HUES6 (cell line): Measurements from ENCODE around the gene CNBP.
"Not testable (repeated sequence)": the region's sequence is repeated elsewhere in the genome, so short reads cannot be mapped to it uniquely, and the experiment has no call there.

Source experiments
- H3K27ac ChIP-seq: 2 replicates; pipeline ENCODE4 v1.7.0; 2013; ENCODE audit warnings: low read depth, mild to moderate bottlenecking, low read length, inconsistent platforms
- H3K27me3 ChIP-seq: 2 replicates; pipeline ENCODE4 v1.6.1; 2013; ENCODE audit warnings: low read length; ENCODE audit not compliant: control insufficient read depth, insufficient read depth
- H3K36me3 ChIP-seq: 2 replicates; pipeline ENCODE4 v1.6.1; 2013; ENCODE audit warnings: low read length; ENCODE audit not compliant: control insufficient read depth, insufficient read depth
- H3K4me1 ChIP-seq: 2 replicates; pipeline ENCODE4 v1.6.1; 2013; ENCODE audit warnings: low read length; ENCODE audit not compliant: control insufficient read depth, insufficient read depth
- H3K4me3 ChIP-seq: 2 replicates; pipeline ENCODE4 v1.5.1; 2013; ENCODE audit warnings: low read depth, low read length
- H3K9ac ChIP-seq: one replicate; pipeline ENCODE4 v1.6.1; 2013; ENCODE audit warnings: mild to moderate bottlenecking, low read length
- H3K9me3 ChIP-seq: 2 replicates; pipeline ENCODE4 v1.6.1; 2013; ENCODE audit warnings: low read depth, low read length; ENCODE audit not compliant: control insufficient read depth, insufficient read depth

CNBP gene

DNA sequence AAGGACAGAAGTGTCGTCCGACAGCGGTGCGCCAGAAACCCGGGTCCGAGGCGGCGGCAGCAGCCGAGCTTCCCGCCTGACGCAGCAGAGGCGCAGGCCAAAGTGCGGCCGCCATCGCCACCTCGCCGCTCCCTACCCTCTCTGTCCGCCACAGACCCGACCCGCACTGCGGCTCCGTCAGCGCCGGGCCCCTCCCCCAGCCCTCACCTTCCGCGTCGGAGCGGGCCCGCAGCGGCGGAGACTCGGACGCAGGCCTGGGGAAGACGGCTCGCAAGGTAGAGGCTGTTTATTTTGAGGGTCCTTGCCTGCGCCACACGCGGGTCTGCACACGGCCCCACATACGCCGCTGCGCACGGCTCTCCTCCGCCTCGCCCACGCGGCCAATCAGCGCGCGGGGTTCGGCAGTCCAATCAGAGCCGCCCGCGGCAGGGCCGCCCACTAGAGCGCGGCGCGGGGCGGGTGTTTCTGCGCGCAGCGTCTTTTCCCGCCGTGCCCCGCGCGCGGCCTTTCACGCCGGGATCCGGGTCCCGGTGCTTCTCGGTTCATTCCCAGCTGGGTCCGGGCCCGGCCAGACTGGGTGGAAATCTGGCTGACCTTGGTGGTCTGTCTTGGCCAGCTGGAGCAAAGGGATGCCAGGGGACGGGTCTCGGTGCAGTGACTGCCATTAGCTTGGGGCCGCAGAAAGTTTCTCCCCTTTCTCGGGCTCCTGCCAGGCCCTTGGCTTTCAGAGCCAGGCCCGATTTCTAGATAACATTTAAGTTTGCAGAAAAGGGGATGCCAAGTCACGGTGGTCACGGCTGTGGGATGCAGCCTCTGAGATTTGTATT, at the start of gene CNBP:
Gene CNBP (minus strand): TSS at position 328 of the 827 bp plus-strand sequence. CDS start 12,139 bp downstream, outside the sequence.
- peak within 1 kb of the TSS; percentile 98 for H3K4me3 ChIP-seq
- H3K36me3 ChIP-seq = peaks cover 25% of the 10 kb centered on the region
- no peaks in the 10 kb centered on the region for H3K9me3 ChIP-seq
- H3K27me3 ChIP-seq = no peaks in the 10 kb centered on the region
- H3K9ac ChIP-seq = peak within 1 kb of the TSS; percentile 100
- peak within 1 kb of the TSS; percentile 99 for H3K27ac ChIP-seq
- no peaks in the 10 kb centered on the region for H3K4me1 ChIP-seq

DNA sequence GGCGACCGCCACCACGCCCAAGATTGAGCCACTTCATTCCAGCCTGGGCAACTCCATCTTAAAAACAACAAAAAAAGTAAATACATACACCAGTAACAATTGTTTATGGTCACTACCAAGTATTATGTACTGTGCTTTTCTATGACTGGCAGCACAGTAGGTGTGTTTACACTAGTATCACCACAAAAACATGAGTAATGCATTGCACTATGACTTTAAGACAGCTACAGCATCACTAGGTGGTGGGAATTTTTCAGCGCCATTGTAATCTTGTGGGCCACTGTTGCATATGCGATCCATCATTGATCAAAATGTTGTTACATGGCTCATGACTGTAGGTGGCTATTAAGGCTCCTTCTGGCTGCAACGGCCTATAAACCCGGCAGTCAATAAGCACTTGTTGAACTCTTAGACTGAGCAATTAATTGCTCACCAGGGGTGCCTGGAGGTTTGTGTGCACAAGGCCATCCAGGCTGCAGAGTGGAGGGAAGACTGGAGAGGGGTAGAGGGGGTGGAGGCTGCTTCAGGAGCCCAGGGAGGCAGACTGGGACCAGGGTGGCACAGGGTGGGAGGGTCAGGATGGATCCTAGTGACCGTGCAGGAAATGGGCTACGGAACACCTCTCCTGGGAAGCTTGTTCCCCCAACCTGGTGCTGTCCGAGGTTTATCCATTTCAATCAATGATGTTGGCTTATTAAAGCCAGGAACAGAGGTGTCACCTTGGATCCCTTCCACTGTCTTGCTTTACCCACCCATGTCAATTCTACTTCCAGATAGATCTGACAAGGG, 47.8 kb upstream of the CNBP start:
- Histone ChIP-seq H3K4me1 (peaks cover 12% of the 10 kb centered on the region), H3K27ac (no peak overlapping the region), H3K27me3 (no peaks in the 10 kb centered on the region), H3K4me3 (no peak overlapping the region), H3K9me3 (no peaks in the 10 kb centered on the region), H3K9ac (no peak overlapping the region), H3K36me3 (no peaks in the 10 kb centered on the region)

DNA sequence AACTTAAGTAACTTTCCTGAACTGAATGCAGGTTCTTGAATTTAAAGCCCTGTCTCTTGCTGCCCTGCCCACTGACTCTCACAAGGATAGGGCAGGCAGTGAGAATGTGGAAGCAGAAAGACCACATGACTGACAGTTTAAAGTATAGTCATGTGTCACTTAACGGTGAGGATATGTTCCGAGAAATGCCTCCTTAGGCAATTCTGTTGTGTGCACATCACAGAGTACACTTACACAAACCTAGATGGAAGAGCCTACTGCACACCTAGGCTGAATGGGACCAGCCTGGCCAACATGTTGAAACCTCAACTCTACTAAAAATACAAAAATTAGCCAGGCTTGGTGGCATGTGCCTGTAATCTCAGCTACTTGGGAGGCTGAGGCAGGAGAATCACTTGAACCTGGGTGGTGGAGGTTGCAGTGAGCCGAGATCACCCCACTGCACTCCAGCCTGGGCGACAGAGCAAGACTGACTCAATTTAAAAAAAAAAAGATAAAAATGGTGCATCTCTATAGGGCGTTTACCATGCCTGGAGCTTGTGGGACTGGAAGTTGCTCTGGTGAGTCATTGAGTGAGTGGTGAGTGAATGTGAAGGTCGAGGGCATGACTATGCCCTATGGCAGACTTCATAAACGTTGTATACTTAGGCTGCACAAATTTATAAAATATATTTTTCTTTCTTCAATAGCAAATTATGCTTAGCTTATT, 46.8 kb upstream of the CNBP start:
- Histone ChIP-seq H3K9me3 (no peaks in the 10 kb centered on the region), H3K4me3 (no peak overlapping the region), H3K4me1 (peaks cover 12% of the 10 kb centered on the region), H3K27ac (no peak overlapping the region), H3K36me3 (no peaks in the 10 kb centered on the region), H3K27me3 (no peaks in the 10 kb centered on the region), H3K9ac (no peak overlapping the region)

DNA sequence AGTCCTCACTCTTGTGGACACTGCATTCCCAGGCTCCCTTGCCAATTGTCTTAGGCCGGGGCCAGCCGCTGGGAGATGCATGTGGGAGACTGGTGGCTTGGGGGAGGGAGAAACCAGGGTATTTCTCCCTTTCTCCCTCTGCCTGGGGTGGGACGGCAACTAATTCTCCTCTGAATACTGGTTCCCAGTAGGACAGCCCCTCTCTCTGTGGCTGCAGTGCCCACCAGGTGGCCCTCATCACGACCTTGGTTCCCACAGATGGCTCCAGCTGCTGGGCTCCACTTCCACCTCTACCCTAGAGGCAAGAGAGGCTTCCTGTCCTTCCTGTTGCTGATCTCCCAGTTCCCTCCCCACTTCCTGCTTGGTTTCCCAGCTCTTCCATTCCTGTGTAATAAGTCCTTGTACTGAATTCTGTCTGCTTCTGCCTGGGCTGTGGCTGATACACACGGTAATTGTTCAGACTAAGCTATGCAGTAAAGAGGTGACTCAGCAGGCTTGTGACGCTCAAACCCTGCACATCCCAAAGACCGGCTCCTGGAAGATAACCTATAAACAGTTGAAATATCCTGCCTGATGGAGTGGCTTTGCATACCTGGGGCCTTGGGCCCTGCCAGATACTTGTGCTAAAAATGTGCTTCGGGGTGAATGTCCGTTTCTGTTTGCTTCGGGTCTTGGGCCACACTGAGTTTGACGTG, 45.3 kb upstream of the CNBP start:
- H3K9ac ChIP-seq = peak overlapping the region; percentile 13
- peaks cover 12% of the 10 kb centered on the region for H3K4me1 ChIP-seq
- peak overlapping the region; percentile 65; the same call in 1 of the 2 replicates for H3K27ac ChIP-seq

DNA sequence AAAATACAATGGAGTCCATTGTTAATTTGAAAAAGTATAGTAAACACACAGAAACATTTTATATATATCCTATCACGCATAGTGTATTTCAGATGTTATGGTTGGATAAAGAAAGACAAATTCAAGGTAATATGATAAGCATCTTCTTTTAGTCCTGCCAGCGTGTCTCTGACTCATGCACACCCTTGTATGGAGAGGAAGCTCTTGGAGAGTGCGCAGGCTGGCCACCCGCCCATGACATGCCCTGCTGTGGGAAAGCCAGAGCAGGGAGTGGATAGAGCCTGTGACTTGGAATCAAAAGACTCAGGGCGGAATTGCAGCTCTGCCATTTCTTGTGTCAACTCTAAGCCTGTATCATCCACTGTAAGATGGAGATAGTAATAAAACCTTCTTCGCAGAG, 42.7 kb upstream of the CNBP start:
- Histone ChIP-seq H3K36me3 (no peaks in the 10 kb centered on the region), H3K27ac (no peak overlapping the region), H3K4me3 (no peak overlapping the region), H3K4me1 (peaks cover 12% of the 10 kb centered on the region), H3K27me3 (no peaks in the 10 kb centered on the region), H3K9me3 (no peaks in the 10 kb centered on the region), H3K9ac (no peak overlapping the region)

More for the DNA sequence above, 45.3 kb upstream of the CNBP start:
- Histone ChIP-seq H3K9me3 (no peaks in the 10 kb centered on the region), H3K27me3 (no peaks in the 10 kb centered on the region), H3K4me3 (no peak overlapping the region), H3K36me3 (no peaks in the 10 kb centered on the region)

DNA sequence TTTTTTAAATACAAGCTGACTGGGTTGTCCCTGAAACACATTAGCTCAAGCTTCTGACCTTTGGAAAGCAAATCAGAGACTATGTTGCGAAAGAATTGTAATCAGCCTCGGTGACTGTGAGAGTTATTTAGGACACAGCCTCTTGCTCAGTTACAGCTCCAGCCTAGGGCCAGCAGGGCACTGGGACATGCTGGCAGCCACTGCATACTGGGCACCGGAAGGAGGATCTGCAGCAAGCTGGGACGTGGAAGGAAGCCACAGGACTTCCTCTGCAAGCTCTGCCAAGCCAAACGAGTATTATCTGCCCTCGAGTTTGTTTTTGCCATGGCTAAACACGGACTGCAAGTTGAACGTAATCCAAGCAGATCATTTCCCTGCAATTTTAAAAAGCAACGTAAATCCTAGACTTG, 41.3 kb upstream of the CNBP start:
- H3K4me1 ChIP-seq = peaks cover 12% of the 10 kb centered on the region
- H3K27me3 ChIP-seq = no peaks in the 10 kb centered on the region
- no peak overlapping the region for H3K4me3 ChIP-seq
- H3K9ac ChIP-seq = no peak overlapping the region
- H3K9me3 ChIP-seq = no peaks in the 10 kb centered on the region
- H3K36me3 ChIP-seq = no peaks in the 10 kb centered on the region
- no peak overlapping the region for H3K27ac ChIP-seq

DNA sequence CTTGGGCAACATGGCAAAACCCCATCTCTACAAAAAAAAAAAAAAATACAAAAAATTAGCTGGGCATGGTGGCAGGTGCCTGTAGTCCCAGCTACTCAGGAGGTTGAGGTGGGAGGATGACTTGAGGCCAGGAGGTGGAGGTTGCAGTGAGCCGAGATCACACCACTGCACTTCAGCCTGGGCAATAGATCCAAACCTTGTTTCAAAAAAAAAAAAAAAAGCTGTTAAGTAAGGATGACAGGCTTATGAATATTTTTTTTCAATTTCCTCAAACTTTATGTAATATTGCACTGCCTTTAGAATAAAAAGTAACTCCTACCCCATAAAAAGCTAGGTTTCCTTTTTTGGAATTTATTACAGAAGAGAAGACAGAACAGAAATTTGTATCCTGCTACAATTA, 40.7 kb upstream of the CNBP start:
- H3K4me1 ChIP-seq = peaks cover 11% of the 10 kb centered on the region
- not testable (repeated sequence) for H3K27me3 ChIP-seq, H3K9ac ChIP-seq, H3K9me3 ChIP-seq, H3K36me3 ChIP-seq, H3K27ac ChIP-seq, H3K4me3 ChIP-seq

DNA sequence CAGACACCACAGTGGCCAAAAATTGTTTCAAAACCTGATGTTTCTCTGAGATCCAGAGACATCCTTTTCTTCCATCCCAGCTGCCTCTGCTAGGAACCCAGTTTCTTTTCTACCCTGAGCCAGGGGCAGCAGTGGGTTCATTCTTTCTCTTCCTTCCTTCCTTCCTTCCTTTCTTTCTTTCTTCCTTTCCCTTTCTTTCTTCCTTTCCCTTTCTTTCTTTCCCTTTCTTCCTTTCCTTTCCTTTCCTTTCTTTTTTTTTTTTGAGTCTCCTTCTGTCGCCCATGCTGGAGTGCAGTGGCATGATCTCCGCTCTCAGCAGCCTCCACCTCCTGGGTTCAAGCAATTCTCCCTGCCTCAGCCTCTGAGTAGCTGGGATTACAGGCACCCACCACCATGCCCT, 35.0 kb upstream of the CNBP start:
- H3K4me3 ChIP-seq = no peak overlapping the region
- H3K36me3 ChIP-seq = no peaks in the 10 kb centered on the region
- no peaks in the 10 kb centered on the region for H3K27me3 ChIP-seq
- H3K9me3 ChIP-seq = no peaks in the 10 kb centered on the region
- no peaks in the 10 kb centered on the region for H3K4me1 ChIP-seq
- no peak overlapping the region for H3K9ac ChIP-seq
- H3K27ac ChIP-seq = no peak overlapping the region

DNA sequence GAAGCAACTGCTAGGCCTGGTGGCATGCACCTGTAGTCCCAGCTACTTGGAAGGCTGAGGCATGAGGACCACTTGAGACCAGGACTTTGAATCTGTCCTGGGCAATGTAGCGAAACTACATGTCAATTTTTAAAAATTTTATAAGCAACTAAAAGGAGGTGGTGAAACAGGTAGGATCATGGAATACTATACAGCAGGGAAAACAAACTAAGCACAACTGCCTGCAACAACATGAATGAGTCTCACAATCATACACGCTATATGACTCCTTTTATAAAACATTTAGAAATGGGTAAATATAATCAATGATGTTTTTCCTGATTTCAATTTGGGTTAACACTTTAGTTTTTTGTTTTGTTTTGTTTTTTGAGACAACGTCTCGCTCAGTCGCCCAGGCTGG, 29.5 kb upstream of the CNBP start:
- peaks cover 4% of the 10 kb centered on the region; the same call in 1 of the 2 replicates for H3K4me1 ChIP-seq
- no peak overlapping the region for H3K4me3 ChIP-seq
- no peak overlapping the region for H3K27ac ChIP-seq
- H3K27me3 ChIP-seq = no peaks in the 10 kb centered on the region
- H3K9me3 ChIP-seq = no peaks in the 10 kb centered on the region
- H3K9ac ChIP-seq = no peak overlapping the region
- no peaks in the 10 kb centered on the region for H3K36me3 ChIP-seq

DNA sequence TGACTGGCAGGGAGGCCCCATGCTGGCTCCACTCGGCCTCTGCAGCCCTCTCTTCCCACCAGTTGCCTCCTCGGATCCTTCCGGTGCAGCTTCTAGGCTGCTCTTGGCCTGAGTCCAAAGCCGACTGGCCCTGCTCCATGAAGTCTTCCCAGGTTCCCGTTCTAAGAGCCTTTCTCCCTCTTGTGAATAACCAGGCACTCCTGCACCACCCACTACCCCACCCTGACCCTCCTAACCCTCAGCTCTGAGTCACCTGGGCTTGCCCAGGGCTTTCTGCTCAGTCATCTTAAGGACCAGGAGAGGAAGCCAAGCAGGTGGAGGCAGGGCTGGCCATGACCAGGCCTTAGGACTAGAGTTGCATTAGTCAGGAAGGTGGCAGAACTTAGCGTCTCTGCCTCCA, 28.1 kb upstream of the CNBP start:
- H3K36me3 ChIP-seq = no peaks in the 10 kb centered on the region
- peaks cover 4% of the 10 kb centered on the region; the same call in 1 of the 2 replicates for H3K4me1 ChIP-seq
- H3K9ac ChIP-seq = no peak overlapping the region
- no peak overlapping the region for H3K4me3 ChIP-seq
- no peak overlapping the region; the same call in 1 of the 2 replicates for H3K27ac ChIP-seq
- no peaks in the 10 kb centered on the region for H3K27me3 ChIP-seq
- no peaks in the 10 kb centered on the region for H3K9me3 ChIP-seq
